HG03066 (cell line): Measurements from ENCODE around the gene FAM222B.
A peak's percentile ranks its signal among the peaks of the same experiment; 100 is the strongest.
"Not testable (repeated sequence)": the region's sequence is repeated elsewhere in the genome, so short reads cannot be mapped to it uniquely, and the experiment has no call there.

Experiments used
- ATAC-seq: cut with Tn5 transposase; IDR thresholded peaks from one replicate; pipeline ENCODE4 v1.9.1; 2021; ENCODE audit warnings: low read depth; ENCODE audit not compliant: unreplicated experiment

The FAM222B gene

DNA sequence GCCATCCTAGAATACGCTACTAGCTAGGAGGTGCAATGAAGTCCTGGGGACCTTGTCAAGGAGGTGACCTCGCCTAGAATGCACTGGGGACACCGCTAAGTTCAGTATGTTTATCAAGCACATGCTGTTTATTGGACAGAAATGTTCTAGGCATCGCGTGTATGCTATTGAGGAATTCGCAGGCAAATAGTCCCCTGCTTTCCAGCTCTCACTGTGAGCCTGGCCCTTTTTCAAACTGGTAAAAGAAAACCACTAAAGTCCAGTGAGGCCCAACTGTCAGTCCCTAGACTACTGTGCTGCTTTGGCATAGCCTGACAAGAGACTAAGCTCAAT lies 1.2 kb upstream of the FAM222B start:
- ATAC-seq: no peak

DNA sequence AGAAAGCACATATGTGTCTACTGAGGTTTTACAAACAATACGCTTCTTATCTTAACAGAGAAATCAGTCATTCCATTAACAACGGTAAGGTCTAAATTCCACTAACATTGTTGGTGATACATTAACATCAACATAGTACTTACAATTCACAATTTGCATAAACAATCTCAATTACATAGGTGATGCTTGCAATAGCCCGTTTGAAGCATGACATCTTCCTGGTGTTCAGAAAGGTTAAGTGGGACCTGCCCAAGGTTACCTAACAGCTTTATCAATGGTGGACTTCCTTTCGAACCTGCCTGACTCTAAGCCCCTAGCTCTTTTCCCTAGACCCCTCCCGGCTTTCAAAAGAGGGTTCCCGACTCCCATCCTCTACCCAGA lies 699 bp downstream of the FAM222B start:
- ATAC-seq: no peak

GRCh38 chr17:28839221-28839620 lies 3.4 kb downstream of the FAM222B start:
- no peak for ATAC-seq

DNA sequence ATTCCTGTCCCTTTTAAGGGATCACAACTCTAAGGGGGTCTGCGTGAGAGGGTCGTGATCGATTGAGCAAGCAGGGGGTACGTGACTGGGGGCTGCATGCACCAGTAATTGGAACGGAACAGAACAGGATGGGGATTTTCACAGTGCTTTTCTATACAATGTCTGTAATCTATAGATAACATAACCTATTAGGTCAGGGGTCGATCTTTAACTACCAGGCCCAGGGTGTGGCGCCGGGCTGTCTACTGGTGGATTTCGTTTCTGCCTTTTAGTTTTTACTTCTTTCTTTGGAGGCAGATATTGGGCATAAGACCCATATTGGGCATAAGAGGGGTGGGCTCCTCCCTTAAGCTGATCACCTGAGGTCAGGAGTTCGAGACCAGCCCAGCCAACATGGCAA lies 6.0 kb downstream of the FAM222B start:
- ATAC-seq: not testable (repeated sequence)

- ATAC-seq: no peak
Observed at GRCh38 chr17:28834420-28834819, 8.2 kb downstream of the FAM222B start.

- no peak for ATAC-seq
Observed at GRCh38 chr17:28828294-28829040, 14.1 kb downstream of the FAM222B start.

DNA sequence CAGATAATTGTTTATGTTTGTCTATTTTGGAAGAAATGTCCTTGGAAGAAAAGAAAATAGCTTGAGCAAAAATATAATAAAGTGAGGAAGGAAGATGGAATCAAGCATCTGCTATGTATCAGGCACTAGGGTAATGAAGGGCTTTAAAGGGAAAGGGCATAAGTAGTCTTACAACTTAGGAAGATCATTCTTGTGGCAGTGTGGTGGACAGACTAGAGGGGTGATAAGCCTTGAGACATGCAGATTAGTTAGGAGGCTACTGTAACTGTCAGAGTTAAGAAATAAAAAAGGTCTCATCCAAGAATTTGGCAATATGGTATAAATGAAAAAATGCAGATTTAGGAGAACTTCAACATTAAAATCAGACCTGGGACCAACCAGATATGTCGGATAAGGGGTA lies 14.9 kb downstream of the FAM222B start:
- ATAC-seq: no peak

DNA sequence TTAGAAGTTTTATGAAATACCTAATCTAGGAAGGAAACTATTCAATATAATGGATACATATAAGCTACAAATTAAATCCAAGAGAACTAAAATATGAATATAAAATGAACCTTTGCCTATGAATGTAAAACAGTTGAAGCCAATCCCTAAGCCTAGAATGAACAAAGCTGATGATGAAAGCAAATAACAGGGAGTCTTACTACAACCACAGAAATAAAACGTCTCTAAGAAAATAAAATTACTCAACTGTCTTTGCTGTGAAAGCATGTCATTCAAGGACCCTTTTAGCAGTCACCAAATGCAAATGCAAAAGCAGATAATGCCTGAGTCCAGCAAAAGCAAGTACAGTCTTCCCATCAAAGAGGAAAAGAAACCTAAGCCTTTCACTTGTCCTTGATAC lies 23.0 kb downstream of the FAM222B start:
- no peak for ATAC-seq

GRCh38 chr17:28818819-28819221 lies 23.8 kb downstream of the FAM222B start:
- ATAC-seq: no peak

DNA sequence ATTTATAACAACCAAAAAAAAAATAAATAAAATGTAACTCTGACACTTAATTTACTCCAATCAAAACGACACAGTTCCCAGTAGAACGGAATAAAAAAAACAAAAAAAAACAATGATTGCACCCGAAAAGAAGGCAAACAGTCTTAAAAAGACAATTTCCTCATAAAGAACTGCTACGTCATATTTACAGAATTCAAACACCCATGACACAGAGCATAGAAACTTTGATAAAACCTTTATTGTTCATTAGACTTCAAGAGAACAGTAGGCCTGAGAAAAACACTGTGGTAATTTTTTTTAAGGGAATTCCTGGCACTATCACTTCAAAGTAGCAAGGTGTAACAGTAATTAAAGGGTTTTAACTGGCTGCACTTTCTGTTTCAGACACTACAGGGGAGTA lies 26.1 kb downstream of the FAM222B start:
- no peak for ATAC-seq

DNA sequence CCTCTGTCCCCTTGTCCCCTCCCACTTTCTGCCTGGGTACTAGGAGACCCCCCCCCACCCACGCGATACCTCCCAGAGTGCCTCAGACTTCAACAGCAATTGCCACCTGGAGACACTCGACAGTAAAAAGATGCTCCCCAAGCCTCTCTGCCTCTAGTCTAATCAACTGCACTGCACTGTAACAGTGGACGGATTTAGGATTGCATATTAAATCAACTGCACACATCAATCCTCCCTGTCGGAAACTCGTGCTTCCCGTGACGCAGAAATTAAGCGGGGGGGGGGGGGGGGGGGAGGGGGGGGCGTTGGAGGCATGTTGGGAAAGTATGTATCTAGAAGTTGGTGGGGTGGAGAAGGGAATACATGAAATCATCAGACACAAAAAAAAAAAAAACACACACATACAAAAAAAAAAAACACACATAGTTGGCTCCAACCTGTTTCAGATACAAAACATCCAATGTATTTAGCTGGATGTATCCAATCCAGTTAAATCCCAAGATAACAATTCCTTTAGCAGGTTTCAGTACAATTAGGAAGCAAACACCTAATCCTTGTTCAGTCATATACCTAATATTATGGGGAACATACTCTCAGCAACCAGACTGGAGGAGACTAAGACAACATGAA lies 29.7 kb downstream of the FAM222B start:
- peak; percentile 8 for ATAC-seq

DNA sequence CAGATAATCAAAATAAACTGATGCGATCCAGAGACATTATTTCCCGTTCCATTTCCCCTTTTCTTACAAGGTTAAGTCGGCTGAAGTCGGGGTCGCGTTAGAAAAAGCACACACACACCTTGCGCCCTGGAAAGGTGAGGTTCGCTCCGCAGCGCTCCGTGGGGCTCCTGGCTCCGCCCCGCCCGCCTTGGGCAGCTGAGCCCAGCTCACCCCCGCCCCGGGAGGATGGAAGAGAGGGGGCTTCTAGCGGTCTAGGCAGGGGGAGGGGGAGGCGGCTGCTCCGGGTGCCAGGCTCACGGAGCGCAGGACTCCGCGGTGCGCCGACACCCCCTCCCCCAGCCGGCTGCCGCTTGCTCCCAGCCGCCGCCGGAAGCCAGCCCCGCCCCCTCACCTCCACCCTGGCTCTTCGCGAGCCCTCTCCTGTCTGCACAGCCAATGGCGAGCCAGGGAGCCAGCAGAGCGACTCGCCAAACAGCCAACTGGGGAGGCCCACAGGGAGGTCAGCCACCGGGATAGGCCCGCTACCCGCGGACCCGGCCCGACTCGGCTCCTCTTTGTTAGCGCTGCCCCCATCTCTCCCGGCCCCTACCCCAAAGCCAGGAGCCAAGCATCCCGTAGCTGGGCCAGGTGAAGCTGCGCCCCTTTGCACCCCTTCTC lies 30.4 kb downstream of the FAM222B start:
- peak; percentile 97 for ATAC-seq

DNA sequence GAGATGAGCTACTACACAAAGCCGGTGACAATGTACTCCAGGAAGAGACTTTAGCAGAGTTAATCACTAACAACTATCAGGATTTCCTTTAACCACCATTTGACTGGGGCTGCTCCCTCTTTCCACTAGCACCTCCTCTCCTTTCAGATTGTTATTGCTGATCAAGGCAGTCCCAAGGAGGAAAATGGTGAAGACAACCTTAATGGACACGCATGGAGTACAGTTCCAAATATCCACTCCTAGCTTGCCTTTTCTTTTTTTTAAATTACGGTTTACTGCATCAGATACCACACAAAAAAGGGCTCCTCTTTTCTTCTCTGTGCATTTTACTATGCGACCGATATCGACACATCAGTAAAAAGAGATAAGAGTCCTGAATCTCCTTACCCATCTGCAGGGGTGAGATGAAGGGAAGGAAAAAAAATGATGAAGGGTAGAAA lies 30.9 kb downstream of the FAM222B start:
- no peak for ATAC-seq

DNA sequence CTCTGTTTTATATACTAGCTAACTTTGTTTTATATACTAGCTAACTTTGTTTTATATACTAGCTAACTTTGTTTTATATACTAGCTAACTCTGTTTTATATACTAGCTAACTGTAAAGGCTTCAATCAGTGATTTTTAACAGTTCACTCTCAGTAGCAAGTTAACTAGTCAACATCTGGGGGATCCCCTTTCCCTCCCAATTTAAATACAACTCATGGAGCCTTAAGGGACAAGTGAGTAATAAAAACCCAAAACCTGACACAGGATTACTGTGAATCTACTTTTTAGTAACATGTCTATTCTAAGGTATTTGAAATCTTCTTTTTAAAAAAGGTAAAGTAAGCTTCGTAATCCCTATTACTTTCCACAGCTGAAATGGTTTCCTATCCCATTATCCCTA lies 32.2 kb downstream of the FAM222B start:
- no peak for ATAC-seq

DNA sequence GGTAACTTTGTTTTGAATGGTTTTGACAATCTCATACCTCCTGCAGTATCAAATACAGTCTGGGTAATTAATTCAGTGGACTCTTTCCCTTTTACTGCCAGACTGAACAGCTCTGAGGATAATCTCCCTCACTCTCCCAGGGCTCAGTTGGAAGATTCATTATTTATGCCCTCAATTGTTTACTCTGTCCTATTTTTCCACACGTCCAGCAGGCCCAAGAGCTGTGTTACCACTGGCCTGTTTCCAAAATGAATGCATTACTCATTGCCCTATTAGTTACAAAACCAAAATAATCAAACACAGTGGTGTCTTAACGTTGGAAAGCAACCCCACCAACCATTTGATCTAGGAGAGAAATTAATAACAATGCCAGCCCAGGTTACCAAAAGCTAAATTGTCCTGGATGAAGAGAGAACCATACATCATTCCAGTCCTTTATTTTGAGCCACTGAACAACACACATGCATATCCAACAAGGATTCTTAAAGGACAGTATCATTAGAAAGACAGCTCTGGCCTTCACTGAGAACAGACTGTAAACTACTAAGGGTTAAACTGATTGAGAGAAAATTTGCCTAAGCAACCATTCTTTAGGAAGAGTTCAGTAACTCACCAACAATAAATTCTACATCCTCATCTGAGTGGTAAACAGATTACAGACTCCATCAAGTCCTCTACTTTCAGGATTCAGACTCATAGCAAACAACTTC lies 34.5 kb downstream of the FAM222B start:
- no peak for ATAC-seq

- ATAC-seq: no peak
Observed at GRCh38 chr17:28796062-28796461, 46.5 kb downstream of the FAM222B start.

DNA sequence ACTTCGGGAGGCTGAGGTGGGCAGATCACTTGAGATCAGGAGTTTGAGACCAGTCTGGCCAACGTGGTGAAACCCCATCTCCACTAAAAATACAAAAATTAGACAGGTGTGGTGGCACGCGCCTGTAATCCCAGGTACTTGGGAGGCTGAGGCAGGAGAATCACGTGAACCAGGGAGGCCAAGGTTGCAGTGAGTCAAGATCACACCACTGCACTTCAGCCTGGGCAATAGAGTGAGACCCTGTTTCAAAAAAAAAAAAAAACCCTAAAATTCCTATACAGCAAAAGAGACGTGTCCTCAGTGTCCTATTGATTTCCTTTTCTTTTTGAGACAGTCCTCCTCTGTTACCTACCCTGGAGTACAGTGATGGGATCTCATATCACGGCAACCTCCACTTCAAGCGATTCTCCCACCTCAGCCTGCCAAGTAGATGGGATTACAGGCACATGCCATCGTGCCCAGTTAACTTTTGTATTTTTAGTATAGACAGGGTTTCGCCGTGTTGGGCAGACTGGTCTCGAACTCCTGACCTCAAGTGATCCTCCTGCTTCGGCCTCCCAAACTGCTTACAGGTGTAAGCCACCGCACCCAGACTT lies 47.6 kb downstream of the FAM222B start:
- ATAC-seq: not testable (repeated sequence)

DNA sequence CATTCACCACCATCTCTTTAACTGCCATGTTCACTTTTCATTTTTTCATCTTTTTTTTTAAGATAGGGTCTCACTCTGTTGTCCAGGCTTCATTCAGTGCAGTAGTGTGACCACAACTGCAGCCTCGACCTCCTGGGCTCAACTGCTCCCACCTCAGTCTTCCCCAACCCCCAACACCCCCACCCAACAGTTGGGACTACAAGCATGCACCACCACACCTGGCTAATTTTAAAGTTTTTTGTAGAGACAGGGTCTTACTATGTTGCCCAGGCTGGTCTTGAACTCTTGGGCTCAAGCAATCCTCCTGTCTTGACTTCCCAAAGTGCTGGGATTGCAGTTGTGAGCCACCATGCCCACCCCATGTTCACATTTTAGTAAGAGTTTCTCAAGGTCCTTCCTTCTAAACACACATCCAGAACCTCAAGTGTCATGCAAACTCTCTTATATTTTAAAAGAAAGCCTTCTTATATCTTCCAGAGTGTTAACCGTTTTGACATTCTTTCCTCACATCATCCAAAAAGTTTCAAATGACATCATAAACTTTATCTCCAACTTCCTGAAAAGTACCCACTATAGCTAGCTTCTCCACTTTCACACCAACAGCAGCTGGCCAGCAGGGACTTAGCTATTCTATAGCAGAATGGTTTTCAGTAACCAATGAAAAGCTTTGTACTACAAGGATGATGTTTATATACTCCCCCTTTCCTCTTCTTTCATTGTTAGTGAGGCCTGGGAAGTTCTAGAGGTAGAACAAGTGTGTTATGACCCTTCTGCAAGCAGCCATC lies 49.5 kb downstream of the FAM222B start:
- no peak for ATAC-seq

DNA sequence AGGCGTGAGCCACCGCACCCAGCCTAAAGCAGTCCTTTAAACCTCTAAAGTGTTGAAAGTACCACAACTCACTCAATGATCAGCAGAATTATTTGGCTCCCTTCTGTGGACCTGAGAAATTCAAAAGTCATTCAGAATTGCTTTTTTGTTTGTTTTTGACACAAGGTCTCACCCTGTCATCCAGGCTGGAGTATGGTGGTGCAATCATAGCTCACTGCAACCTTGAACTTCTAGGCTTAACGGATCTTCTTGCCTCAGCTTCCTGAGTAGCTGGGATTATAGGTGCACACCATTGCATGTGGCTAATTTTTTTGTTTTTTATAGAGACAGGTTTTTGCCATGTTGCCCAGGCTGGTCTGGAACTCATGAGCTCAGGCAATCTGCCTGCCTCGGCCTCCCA lies 54.5 kb downstream of the FAM222B start:
- ATAC-seq: no peak

GRCh38 chr17:28783161-28783560 lies 59.4 kb downstream of the FAM222B start:
- no peak for ATAC-seq
